Breast epithelium (tissue), 3 donors: Measurements from ENCODE around the gene PRSS23.

Experiments
- POLR2A ChIP-seq: fragments of 450-650 bp; IDR thresholded peaks from one replicate; pipeline ENCODE4 v1.6.1; 2016; ENCODE audit warnings: antibody characterized with exemption, mild to moderate bottlenecking, moderate library complexity
- TF ChIP-seq, protein P1 (sequence below), 3 donors: fragments of 450-650 bp; IDR thresholded peaks; one replicate each; pipeline ENCODE4 v1.5.1; 2016 to 2017; ENCODE audit warnings: antibody characterized with exemption in 3 of 3, mild to moderate bottlenecking in 3 of 3, moderate library complexity in 3 of 3

DNA sequence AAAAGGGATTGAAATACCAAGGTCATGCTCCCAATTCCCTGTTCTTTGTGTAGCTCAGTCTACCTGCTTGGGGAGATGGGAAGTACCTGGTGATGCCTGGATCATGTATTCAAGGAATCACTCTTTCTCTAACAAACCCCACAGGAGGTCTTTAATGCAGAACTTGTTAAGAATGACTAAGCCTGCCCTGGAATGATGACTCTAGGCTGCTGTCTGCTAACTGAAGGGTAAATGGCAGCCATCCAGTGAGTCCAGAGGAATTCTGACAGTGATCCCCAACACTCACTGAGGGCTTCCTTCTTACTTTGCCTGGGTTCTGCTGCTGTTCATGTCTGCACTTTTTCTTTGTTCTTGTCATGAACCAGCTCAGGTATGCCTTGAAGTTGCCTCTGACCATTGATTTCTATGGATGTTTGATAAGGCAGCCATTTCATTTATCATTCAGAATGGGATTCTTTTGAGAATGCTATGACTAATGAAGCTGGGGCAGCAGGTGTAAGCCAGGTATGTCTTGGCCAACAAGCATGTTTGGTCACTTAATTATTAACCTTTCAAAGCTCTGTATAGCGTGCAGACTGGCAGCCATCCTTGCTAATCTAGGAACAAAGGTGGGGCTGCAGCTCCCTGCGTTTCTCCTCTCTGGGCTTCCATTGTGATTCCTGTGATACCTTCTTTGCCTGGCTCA, 11.4 kb downstream of the PRSS23 start:
- TF ChIP-seq, protein P1, sequence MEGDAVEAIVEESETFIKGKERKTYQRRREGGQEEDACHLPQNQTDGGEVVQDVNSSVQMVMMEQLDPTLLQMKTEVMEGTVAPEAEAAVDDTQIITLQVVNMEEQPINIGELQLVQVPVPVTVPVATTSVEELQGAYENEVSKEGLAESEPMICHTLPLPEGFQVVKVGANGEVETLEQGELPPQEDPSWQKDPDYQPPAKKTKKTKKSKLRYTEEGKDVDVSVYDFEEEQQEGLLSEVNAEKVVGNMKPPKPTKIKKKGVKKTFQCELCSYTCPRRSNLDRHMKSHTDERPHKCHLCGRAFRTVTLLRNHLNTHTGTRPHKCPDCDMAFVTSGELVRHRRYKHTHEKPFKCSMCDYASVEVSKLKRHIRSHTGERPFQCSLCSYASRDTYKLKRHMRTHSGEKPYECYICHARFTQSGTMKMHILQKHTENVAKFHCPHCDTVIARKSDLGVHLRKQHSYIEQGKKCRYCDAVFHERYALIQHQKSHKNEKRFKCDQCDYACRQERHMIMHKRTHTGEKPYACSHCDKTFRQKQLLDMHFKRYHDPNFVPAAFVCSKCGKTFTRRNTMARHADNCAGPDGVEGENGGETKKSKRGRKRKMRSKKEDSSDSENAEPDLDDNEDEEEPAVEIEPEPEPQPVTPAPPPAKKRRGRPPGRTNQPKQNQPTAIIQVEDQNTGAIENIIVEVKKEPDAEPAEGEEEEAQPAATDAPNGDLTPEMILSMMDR (IDR thresholded peaks at IDR 0.05): no peak
- TF ChIP-seq POLR2A: no peak
